IPS DF 19.7 (cell line): ENCODE measurements around the gene PNPLA7.
"Not testable (repeated sequence)": the region's sequence is repeated elsewhere in the genome, so short reads cannot be mapped to it uniquely, and the experiment has no call there.

ENCODE experiments used
- DNase-seq: peaks from one replicate; pipeline ENCODE4 v3.0.0-alpha.2; 2013; ENCODE audit warnings: low read depth, low spot score

The PNPLA7 gene

GRCh38 chr9:137480686-137481683 is 69.2 kb downstream of the PNPLA7 start:
- DNase-seq: no peak

DNA sequence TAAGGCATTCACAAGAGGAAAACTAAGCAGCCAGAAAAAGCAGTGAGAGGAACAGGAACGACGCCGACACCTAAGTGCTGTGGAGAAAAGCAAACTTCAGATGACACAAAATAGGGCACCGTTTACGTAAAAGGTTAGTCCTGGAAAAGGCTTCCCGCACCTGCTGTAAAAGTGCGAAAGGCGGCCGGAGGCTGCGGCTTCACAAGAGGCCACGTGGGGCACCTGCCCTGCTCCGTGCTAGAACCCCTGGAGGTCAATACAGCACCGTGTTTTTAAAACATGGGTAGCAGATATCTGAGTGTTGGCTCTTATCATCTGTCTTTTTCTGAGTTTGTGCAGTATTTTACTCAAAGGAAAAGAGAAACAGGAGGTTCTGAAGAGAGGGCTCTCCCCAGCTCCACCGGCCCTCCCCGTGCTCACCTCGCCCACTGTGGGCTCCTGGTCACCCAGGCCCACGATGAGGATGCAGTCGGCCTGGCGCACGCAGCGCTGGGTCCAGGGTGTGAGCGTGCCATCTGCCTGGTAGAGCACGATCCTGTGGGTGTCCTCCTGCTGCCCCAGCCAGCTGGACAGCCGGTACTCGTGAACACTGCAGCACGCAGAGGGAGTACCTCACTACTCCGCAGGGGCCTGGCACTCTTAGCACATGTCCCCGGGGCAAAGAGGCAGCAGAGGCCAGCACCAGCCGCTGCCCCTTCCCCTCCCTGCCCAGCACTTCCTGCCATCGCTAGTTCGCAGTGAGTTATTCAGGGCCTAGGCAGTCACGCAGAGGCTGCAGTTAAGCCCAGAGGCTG is 70.1 kb downstream of the PNPLA7 start:
- DNase-seq: no peak

- DNase-seq: peak; percentile 15
These were observed 71.0 kb downstream of the PNPLA7 start for GRCh38 chr9:137478962-137479861.

- no peak for DNase-seq
These were observed 71.6 kb downstream of the PNPLA7 start for GRCh38 chr9:137478613-137478961.

DNA sequence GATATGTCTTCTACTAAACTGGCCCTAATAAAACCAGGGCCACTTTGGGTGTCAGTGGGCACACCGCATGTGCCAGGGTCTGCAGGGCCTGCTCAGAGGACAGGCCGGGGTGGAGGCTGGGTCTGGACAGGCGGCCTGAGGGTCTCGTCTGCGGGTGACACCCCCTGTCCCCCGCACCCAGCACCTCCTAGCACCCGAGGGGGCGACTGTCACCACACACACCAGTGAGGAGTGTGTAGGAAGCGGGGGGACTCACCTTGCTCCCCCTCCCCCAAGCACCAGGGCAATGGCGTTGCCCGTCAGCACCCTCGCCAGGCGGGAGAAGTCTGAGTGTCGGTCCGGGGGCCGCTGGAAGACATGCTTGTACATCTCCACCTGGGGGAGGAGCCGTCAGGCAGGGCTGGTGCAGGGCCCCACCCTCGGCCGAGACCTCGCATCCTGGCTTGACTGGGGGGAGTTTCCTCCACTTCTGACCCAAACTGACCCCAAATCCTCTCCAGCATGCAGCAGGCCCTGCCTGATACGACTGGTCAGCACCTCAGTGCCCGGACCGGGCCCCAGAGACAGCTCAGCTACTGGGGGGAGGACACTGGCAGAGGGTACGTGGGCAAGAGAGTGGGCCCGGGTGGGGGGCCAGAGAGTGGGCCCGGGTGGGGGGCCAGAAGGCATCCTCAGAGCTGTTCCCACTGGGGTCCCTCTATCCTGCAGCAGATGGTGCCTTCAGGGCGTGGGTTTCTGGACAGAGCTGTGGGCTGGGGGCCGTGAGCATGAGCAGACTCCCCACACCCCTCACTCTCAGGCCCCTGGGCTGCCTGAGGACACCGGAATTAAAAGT is 72.2 kb downstream of the PNPLA7 start:
- no peak for DNase-seq

- DNase-seq: no peak
These were observed 73.3 kb downstream of the PNPLA7 start for GRCh38 chr9:137476856-137477255.

DNA sequence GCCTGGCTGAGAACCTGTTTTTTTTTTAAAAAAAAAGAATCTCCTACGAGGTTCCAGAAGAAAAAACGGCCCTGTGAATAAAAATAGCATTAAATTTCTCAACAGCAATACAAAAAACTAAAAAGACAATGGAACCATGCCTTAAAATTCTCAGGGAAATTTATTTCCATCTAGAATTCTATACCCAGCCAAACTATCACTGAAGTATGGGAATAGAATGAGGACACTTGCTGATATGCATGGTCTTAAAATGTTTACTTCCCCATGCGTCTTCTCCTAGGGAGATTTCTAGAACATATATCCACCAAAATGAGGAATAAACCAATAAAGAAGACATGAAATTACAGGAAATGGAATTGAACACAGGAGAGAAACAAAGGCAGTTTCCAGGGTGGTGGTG is 74.5 kb downstream of the PNPLA7 start:
- no peak for DNase-seq

GRCh38 chr9:137474271-137474670 is 75.9 kb downstream of the PNPLA7 start:
- DNase-seq: no peak

GRCh38 chr9:137470785-137471184 is 79.4 kb downstream of the PNPLA7 start:
- DNase-seq: no peak

DNA sequence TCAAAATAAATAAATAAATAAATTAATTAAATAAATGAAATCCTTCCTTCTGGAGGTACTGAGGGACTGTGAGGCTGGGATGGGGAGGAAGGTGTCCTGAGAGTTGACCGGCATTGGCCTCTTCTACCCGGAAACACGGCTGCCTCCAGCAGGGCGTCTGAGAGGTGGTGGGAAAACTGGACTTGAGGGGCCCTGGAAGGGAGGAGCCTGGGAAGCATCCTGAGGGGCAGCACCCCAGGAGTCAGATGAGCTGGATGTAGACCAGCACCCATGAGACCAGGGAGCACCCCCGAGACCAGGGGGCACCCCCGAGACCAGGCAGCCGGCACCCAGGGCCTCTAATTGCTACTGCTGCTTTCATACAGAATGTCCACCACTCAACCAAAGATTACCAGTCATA is 82.3 kb downstream of the PNPLA7 start:
- DNase-seq: no peak

GRCh38 chr9:137467161-137467581 is 83.0 kb downstream of the PNPLA7 start:
- no peak for DNase-seq

DNA sequence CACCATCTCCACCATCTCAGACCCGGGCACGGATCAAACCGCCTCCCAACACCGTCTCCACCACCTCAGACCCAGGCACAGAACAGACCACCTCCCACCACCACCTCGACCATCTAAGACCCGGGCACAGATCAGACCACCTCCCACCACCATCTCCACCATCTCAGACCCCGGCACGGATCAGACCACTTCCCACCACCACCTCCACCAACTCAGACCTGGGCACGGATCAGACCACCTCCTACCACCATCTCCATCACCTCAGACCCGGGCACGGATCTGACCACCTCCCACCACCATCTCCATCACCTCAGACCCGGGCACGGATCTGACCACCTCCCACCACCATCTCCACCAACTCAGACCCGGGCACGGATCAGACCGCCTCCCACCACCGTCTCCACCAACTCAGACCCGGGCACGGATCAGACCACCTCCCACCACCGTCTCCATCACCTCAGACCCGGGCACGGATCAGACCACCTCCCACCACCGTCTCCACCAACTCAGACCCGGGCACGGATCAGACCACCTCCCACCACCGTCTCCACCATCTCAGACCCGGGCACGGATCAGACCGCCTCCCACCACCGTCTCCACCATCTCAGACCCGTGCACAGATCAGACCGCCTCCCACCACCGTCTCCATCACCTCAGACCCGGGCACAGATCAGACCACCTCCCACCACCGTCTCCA is 83.7 kb downstream of the PNPLA7 start:
- DNase-seq: not testable (repeated sequence)

DNA sequence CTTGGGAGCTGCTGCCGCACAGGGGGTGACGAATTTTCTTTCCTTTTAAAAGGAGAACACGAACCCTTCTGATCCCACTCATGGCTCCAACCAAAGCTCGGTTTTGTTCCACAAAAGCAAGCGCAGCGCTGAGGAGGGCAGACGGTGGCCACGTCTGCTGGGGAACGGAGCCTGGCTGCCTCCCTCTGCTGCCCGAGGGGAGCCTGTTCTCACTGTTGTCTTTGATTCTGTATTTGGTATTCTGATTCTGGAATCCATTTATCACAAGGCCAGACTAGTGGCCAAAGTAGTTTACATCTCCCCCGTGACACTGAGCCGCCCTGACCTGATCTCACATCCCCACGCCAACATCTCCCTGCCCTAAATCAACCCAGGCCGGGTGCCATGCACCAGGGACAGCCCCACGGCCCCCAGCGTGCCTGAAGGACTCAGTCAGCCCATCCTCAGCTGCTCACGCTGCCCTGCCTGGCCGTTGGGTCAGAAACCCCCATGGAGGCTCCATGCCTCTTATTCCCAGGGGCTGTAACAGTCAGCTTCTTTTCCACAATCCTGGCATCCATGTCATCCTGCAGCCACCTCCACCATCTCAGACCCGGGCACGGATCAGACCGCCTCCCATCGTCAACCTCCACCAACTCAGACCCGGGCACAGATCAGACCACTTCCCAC is 84.3 kb downstream of the PNPLA7 start:
- no peak for DNase-seq

DNA sequence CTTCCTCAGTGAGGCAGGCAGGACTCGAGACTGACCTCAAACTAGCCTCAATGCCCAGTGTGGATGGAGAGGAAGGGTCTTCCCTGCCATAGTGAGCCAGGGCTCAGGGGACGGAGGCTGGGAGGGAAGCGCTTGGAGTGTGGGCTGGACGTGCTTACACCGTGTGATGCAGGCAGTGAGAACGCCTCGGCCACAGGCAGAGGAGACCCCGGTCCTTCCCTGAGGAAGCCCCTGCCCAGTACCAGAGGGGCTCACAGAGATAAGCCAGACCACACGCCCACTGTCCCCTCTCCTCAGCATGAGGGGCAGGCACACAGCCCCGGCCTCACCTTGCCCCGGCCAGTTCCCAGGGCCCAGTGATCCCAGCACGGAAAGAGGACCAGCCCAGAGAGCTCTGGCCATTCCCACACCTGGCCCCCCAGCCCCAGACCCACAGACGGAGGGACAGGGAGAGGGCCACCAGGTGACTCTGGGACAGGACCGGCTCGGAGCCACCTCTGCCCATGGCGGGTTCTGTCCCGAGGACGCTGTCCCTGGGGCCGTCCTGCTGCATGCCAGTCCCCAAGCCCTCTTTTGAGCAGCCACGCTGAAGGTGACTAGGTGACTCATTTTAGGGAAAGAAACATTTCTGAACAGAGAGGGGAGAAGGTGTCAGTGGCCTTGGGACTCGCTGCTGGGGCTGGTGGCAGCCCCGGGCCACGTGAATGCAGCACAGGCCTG is 85.0 kb downstream of the PNPLA7 start:
- no peak for DNase-seq

GRCh38 chr9:137464291-137464999 is 85.8 kb downstream of the PNPLA7 start:
- no peak for DNase-seq

GRCh38 chr9:137463931-137464290 is 86.3 kb downstream of the PNPLA7 start:
- no peak for DNase-seq

GRCh38 chr9:137462986-137463930 is 86.9 kb downstream of the PNPLA7 start:
- DNase-seq: no peak
